HG02763 (cell line): Measurements from ENCODE around the gene KRTAP5-4.
"Not testable (repeated sequence)": the region's sequence is repeated elsewhere in the genome, so short reads cannot be mapped to it uniquely, and the experiment has no call there.

Experiments used
- ATAC-seq: cut with Tn5 transposase; IDR thresholded peaks from one replicate; pipeline ENCODE4 v1.9.1; 2021; ENCODE audit warnings: mild to moderate bottlenecking, moderate library complexity; ENCODE audit not compliant: unreplicated experiment

The KRTAP5-4 gene

GRCh38 chr11:1622086-1622485, at the start of gene KRTAP5-4:
TSS of gene KRTAP5-4 (minus strand) at chr11:1622138. CDS start at chr11:1622093, 45 bp downstream.
- no peak for ATAC-seq

- no peak for ATAC-seq
These were observed 49.7 kb upstream of the KRTAP5-4 start for GRCh38 chr11:1671658-1672057.

- no peak for ATAC-seq
These were observed 49.0 kb upstream of the KRTAP5-4 start for GRCh38 chr11:1670905-1671371.

- not testable (repeated sequence) for ATAC-seq
These were observed 48.5 kb upstream of the KRTAP5-4 start for GRCh38 chr11:1670457-1670856.

GRCh38 chr11:1669546-1670218, 47.7 kb upstream of the KRTAP5-4 start:
- ATAC-seq: no peak

DNA sequence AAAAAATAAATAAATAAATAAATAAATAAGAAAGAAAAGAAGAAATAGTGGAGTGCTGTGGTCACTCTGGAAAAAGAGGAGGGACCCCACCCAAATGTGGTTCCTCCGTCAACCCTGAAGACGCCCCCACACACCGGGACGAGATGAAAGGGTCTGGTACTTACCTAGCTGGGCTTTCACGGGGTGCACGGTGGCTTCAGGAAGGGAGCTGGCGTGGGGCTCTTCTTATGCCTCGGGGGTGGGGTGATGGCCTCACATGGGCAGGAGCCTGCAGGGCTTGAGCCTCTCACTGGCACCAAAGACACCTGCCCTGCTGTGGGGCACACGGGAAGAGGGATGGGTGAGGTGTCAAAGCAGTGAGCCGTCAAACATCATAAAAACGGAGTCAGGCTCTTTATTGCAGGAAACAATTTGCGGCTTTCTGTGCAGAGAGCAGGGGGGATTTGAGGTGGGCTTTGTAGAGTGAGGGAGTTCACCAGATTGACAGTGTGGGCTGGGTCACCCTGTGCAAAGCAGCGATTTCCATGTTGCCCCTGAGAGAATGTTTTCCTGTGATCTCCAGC, 47.1 kb upstream of the KRTAP5-4 start:
- ATAC-seq: no peak

- ATAC-seq: no peak
These were observed 46.0 kb upstream of the KRTAP5-4 start for GRCh38 chr11:1667906-1668305.

GRCh38 chr11:1667121-1667850, 45.3 kb upstream of the KRTAP5-4 start:
- ATAC-seq: no peak

DNA sequence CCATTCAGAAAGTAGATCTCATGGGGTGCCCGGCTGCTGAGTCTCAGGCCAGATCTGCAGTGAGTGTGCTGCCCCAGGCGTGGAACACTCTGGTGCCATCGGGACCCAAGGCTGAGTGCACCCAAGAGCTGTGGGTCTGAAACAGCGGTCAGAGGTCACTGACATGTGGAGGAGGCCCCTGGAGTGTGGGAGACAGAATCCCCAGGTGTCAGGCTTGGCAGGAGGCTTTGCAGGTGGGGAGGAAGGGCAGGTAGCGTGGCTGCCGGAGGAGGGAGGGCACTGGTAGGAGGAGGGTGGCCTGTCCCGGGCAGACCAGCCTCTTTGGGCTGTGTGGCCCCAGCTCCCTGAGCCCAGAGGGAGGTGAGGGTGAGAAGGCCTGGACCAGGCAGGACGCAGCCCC, 43.4 kb upstream of the KRTAP5-4 start:
- ATAC-seq: no peak

- ATAC-seq: not testable (repeated sequence)
These were observed 40.9 kb upstream of the KRTAP5-4 start for GRCh38 chr11:1662699-1663283.

GRCh38 chr11:1661454-1662269, 39.7 kb upstream of the KRTAP5-4 start:
- ATAC-seq: not testable (repeated sequence)

- ATAC-seq: no peak
These were observed 38.4 kb upstream of the KRTAP5-4 start for GRCh38 chr11:1660111-1660867.

- ATAC-seq: no peak
These were observed 37.6 kb upstream of the KRTAP5-4 start for GRCh38 chr11:1659506-1659905.

GRCh38 chr11:1656670-1657069, 34.7 kb upstream of the KRTAP5-4 start:
- no peak for ATAC-seq

DNA sequence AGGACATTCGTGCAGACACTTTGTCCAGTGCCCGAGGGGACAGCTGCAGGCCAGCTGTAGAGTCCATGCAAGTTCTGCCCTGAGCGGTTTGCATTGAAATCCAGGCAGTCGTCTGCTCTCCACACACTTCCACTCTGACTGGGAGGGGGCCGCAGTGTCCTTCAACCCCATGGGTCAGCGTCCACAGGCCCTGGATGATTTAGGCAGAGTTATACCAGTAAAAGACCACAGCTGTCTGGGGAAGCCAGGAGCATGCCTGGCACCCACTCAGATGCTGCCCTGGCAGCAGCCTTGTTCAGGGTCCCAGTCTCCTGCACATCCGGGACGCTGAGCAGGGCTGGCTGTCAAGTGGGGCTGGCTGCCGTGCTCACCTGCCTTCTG, 34.1 kb upstream of the KRTAP5-4 start:
- ATAC-seq: no peak

- ATAC-seq: no peak
These were observed 33.5 kb upstream of the KRTAP5-4 start for GRCh38 chr11:1655168-1656060.

GRCh38 chr11:1654388-1655167, 32.6 kb upstream of the KRTAP5-4 start:
- no peak for ATAC-seq
